Stimulated activated CD8-positive, alpha-beta memory T cell treated with anti-CD3 and anti-CD28 coated beads, Interleukin-15, amount 100 ng/mL, for 24 hours (primary cell): ENCODE measurements around the gene DLG1.
"Not testable (repeated sequence)": the region's sequence is repeated elsewhere in the genome, so short reads cannot be mapped to it uniquely, and the experiment has no call there.

Source experiments
- DNase-seq: peaks from one replicate; pipeline ENCODE4 v3.0.0-alpha.2; 2020; ENCODE audit warnings: low read depth

DLG1 gene

GRCh38 chr3:197244751-197245150, 53.7 kb downstream of the DLG1 start:
- DNase-seq: no peak

DNA sequence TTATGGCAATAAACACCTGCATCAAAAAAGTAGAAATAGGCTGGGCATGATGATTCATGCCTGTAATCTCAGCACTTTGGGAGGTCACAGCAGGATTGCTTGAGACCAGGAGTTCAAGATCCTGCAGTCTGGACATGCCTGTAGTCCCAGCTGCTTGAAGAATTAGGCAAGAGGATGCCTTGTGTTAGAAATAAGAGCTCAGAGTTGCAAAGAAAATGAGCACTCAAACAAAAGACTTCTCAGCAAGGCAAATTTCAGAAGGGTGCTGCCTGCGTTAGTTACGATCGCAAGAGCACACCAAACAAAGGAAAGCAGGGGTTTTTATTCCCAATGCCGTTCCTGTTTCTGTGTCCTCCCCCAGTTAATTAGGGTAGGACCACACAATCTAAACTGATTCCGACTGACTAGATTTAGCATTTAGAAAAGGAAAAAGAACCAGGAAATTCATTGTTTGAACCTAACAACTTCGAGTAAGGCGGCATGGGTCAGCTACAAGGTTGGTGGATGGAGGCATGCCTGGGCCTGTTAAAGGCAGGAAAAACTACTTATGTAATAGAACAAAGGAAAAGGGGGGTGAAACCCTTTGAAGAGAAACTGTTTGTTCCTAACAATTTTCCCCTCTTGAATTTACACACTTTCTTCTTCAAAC, 55.5 kb downstream of the DLG1 start:
- no peak for DNase-seq

GRCh38 chr3:197241173-197241572, 57.2 kb downstream of the DLG1 start:
- no peak for DNase-seq

- no peak for DNase-seq
Observed at GRCh38 chr3:197239857-197240256, 58.6 kb downstream of the DLG1 start.

GRCh38 chr3:197238842-197239241, 59.6 kb downstream of the DLG1 start:
- no peak for DNase-seq

GRCh38 chr3:197237897-197238296, 60.5 kb downstream of the DLG1 start:
- no peak for DNase-seq

DNA sequence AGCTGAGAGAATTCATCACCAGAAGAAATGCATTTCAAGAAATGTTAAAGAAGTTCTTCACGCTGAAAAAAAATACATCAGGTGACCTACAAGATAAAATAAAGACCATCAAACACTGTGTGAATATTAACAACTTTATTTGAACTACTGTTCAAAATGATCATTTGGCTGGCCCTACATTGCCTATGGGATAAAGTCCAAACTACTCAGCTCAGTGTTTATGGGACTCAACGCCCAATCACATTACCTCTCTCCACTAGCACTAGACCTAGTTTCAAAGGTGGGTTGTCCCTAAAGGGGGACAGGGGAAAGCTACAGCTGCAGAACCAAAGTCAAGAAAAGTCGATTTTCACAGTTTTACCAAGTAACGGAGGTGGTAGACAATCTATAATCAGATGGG, 62.0 kb downstream of the DLG1 start:
- no peak for DNase-seq

- no peak for DNase-seq
Observed at GRCh38 chr3:197234947-197235914, 63.2 kb downstream of the DLG1 start.

DNA sequence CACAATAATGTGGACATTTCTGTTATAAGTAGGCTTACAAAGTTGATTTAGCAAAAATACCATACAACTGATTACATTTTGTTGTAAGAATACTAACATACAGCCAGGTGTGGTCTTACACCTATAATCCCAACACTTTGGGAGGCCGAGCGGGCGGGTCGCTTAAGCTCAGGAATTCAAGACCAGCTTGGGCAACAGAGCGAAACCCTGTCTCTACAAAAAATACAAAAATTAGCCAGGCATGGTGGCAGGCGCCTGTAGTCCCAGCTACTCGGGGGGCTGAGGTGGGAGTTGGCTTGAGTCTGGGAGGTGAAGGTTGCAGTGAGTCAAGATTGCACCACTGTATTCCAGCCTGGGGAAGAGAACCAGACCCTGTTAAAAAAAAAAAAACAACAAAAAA, 67.1 kb downstream of the DLG1 start:
- DNase-seq: no peak

DNA sequence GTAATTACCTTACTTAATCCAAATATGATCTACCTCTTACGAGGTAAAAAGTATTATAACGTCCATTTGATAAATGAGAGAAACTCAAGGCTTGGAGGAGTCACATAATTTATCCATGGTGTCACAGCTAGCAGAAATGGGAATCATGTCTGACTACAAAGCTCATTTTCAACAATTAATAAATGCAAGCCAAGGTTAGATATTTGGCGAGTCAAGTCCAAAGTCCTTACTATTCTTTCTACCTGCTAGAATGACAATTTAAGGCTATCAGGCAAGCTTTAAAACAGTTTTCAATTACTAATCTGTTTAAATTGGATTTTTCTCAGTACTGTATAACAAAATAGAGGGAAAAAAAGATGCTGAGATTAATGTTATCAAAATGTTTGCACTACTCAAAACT, 68.6 kb downstream of the DLG1 start:
- DNase-seq: no peak

- no peak for DNase-seq
Observed at GRCh38 chr3:197229178-197229577, 69.2 kb downstream of the DLG1 start.

- DNase-seq: no peak
Observed at GRCh38 chr3:197227780-197228574, 70.4 kb downstream of the DLG1 start.

- no peak for DNase-seq
Observed at GRCh38 chr3:197226179-197226578, 72.2 kb downstream of the DLG1 start.

- DNase-seq: no peak
Observed at GRCh38 chr3:197225579-197225978, 72.8 kb downstream of the DLG1 start.

DNA sequence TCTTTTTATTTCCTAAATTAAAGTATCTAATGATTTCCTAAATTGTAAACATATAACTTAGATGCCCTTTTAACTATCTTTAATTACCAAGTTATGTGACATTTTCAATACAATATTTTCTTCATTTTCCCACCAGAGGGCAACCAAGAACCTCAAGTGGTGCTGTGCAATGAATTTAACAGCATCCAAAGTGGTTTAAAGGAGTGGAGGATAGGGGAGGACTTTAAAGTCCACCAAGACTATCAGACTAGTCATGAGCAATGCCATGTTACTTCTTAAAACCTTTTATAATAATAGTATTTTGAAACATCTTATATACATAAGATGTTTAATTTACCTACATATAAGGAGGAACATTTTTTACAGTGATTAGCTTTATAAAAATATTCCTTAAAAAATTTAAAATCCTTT, 74.4 kb downstream of the DLG1 start:
- no peak for DNase-seq

DNA sequence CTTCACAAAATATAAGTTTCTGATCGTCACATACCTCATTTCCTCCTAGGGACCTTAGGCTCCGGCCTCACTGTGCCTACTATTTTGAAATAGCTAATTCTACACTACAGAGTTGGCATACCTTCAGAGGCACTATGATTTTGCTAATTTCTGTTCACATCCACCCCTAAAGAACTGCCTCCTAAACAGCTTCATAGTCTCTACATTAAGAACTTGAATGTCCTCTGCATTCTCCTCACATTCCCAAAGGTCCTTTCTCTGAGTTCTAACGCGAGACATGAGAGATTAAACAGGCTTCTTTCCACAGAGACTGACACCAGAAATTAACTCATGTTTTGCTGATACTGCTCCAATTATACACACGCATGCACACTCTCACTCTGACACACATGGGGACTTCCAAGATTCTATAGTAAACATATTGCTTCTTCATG, 75.5 kb downstream of the DLG1 start:
- DNase-seq: no peak

GRCh38 chr3:197219619-197220018, 78.8 kb downstream of the DLG1 start:
- no peak for DNase-seq

DNA sequence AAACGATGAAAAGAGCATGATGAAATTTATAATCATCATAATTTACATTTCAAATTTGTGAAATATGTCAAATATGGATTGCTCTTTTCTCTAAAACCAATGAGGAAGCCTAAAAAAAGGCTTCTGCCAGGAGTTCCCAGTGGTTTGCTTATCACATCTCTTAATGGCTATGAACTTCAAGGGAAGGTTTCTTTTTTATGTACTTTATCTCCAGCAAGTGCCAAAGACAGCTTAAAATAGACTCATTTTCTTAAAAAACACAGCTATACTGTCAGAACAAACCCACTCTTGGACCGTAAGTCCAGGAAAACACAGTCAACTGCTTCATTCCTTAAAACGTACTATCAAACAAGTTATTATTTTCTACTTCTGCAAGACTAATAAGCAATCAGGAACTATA, 80.2 kb downstream of the DLG1 start:
- no peak for DNase-seq

GRCh38 chr3:197216914-197217313, 81.5 kb downstream of the DLG1 start:
- no peak for DNase-seq

GRCh38 chr3:197216169-197216860, 82.1 kb downstream of the DLG1 start:
- DNase-seq: no peak

GRCh38 chr3:197212290-197212689, 86.1 kb downstream of the DLG1 start:
- DNase-seq: no peak

DNA sequence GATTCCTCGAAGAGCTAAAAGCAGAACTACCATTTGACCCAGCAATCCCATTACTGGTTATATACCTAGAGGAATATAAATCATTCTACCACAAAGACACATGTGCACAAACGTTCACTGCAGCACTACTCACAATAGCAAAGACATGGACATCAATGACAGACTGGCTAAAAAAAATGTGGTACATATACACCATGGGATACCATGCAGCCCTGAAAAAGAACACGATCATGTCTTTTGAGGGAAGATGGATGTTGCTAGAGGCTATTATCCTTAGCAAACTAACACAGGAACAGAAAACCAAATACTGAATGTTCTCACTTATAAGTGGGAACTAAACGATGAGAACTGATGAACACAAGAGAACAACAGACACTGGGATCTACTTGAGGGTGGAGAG, 86.7 kb downstream of the DLG1 start:
- not testable (repeated sequence) for DNase-seq
